ENCODE data around the gene HSPA12B. TPM values are rescaled to one million over a fixed set of nuclear protein-coding genes. Genes with fewer than 3 reads are reported as not detected.

The HSPA12B gene
- total RNA-seq, 2 experiments from 2014 or later: not detected

GRCh38 chr20:3768342-3769130 is 36.1 kb downstream of the HSPA12B start:
- H3K27ac Mint-ChIP-seq: peak overlapping the region; percentile 94
- DNase-seq: peak; percentile 83
- ChIA-PET CTCF (interaction anchor here (0.6 to 3.7 kb wide), 16 partner anchors 8 to 317 kb away, joined by 3 to 40 read pairs (median 4); partner anchors contain the start of genes CENPB and SPEF1), POLR2A (interaction anchor here (1.0 kb wide), 2 partner anchors 9 to 16 kb away, joined by 3 to 5 read pairs; no protein-coding TSS in a partner anchor)
- peak overlapping the region; percentile 83 for H3K4me3 Mint-ChIP-seq
- peaks cover 29% of the 10 kb centered on the region for H3K4me1 Mint-ChIP-seq
- H3K36me3 Mint-ChIP-seq (ENCODE audit: low read depth): no peaks in the 10 kb centered on the region
- H3K9me3 Mint-ChIP-seq: no peaks in the 10 kb centered on the region
- H3K27me3 Mint-ChIP-seq: peaks cover 2% of the 10 kb centered on the region

DNA sequence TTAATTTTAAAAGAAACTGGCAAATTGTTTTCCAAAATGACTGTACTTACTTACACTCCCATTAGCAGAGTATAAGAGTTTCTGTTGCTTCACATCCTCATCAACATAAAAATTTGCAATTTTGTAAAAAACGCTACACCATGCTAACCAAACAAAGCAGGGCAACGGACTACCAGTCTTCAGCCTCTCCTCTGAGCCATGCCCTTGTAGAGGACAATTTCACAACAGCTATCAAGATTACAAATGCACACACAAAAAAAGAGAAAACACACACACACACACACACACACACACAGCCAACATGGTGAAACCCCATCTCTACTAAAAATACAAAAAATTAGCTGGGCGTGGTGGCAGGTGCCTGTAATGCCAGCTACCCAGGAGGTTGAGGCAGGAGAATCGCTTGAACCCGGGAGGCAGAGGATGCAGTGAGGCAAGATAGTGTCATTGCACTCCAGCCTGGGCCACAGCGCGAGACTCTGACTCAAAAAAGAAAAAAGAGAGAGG is 39.1 kb downstream of the HSPA12B start:
- no peak overlapping the region for H3K27ac Mint-ChIP-seq
- no peaks in the 10 kb centered on the region for H3K9me3 Mint-ChIP-seq
- H3K4me3 Mint-ChIP-seq: no peak overlapping the region
- DNase-seq: no peak
- H3K27me3 Mint-ChIP-seq: peaks cover 6% of the 10 kb centered on the region
- ChIA-PET POLR2A (no interaction called here), CTCF (interaction anchor here (1.0 to 1.9 kb wide), 3 partner anchors 10 to 19 kb away, joined by 4 to 8 read pairs (median 6); partner anchors contain the start of genes CENPB and SPEF1)
- H3K4me1 Mint-ChIP-seq: peaks cover 15% of the 10 kb centered on the region
- no peaks in the 10 kb centered on the region for H3K36me3 Mint-ChIP-seq (ENCODE audit: low read depth)

DNA sequence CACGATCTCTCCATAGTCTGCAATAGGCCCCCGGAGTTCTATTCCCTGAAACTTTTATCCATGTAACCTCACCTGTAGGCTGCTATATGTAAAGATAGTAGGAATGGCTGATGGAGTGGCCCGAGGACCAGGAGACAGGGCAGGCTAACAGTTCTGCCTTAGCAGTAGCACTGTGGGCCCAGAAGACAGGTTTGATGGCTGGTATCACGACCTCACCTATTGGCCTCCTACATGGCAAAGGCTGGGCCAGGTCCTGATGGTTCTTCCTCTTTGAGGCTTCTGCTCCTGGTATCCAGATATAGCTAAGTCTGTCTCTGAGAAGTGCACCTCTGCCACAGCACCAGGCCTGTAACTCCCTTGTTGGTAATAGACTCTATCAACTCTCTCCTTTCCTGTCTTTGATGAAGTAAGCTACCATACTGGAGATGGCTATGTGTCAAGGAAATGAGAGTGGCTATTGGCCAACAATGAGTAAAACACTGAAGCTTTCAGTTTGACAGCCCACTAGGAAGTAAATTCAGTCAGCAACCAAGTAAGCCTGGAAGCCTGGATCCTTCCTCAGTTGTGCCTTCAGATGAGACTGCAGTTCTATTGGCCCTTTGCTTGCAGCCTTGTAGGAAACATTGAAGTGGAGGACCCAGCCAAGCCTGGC is 43.1 kb downstream of the HSPA12B start:
- H3K27ac Mint-ChIP-seq: no peak overlapping the region
- POLR2A ChIA-PET: interaction anchor here (0.5 kb wide), 1 partner anchor 13 kb away, joined by 4 read pairs; no protein-coding TSS in a partner anchor
- no peaks in the 10 kb centered on the region for H3K36me3 Mint-ChIP-seq (ENCODE audit: low read depth)
- H3K4me1 Mint-ChIP-seq: peaks cover 21% of the 10 kb centered on the region
- H3K4me3 Mint-ChIP-seq: no peak overlapping the region
- peaks cover 29% of the 10 kb centered on the region for H3K27me3 Mint-ChIP-seq
- no peak for DNase-seq
- H3K9me3 Mint-ChIP-seq: no peaks in the 10 kb centered on the region
- CTCF ChIA-PET: no interaction called here

DNA sequence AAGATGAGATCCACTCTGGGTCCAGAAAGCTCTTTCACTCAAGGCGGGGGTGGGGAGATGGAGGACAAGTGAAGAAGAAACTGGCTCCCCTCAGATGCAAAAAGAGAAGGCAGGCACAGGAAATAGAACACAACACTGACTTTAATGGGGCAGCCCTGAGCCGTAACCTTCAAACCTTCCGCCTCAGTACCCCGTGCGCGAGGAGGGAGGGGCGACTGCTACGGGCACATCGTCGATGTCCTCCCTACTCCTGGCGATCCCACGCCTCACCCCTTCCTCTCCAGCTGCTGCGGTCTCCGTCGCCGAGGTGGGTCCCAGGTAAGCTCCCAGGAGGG is 44.9 kb downstream of the HSPA12B start:
- no peaks in the 10 kb centered on the region for H3K36me3 Mint-ChIP-seq (ENCODE audit: low read depth)
- CTCF ChIA-PET: interaction anchor here (0.6 to 3.9 kb wide), 7 partner anchors 9 to 530 kb away, joined by 3 to 40 read pairs (median 4); partner anchors contain the start of genes ADISSP, AP5S1 and CENPB
- peaks cover 31% of the 10 kb centered on the region for H3K27me3 Mint-ChIP-seq
- no peak overlapping the region for H3K27ac Mint-ChIP-seq
- DNase-seq: no peak
- H3K9me3 Mint-ChIP-seq: no peaks in the 10 kb centered on the region
- H3K4me3 Mint-ChIP-seq: peak overlapping the region; percentile 59
- POLR2A ChIA-PET: interaction anchor here (1.2 kb wide), 1 partner anchor 10 kb away, joined by 5 read pairs; the partner anchor contains the start of gene ADISSP
- H3K4me1 Mint-ChIP-seq: peaks cover 35% of the 10 kb centered on the region

GRCh38 chr20:3777716-3778629 is 45.5 kb downstream of the HSPA12B start:
- Mint-ChIP-seq H3K4me3 (peak overlapping the region; percentile 59), H3K36me3 (ENCODE audit: low read depth) (peaks cover 3% of the 10 kb centered on the region), H3K27me3 (peaks cover 31% of the 10 kb centered on the region), H3K27ac (no peak overlapping the region), H3K4me1 (peaks cover 35% of the 10 kb centered on the region), H3K9me3 (no peaks in the 10 kb centered on the region)
- POLR2A ChIA-PET: interaction anchor here (1.2 kb wide), 1 partner anchor 10 kb away, joined by 5 read pairs; the partner anchor contains the start of gene ADISSP
- DNase-seq: no peak
- CTCF ChIA-PET: interaction anchor here (0.6 to 3.9 kb wide), 11 partner anchors 8 to 531 kb away, joined by 3 to 40 read pairs (median 4); partner anchors contain the start of genes ADISSP, AP5S1 and CENPB

GRCh38 chr20:3778976-3779375 is 46.5 kb downstream of the HSPA12B start:
- no peak overlapping the region for H3K4me3 Mint-ChIP-seq
- no peak overlapping the region for H3K27ac Mint-ChIP-seq
- peaks cover 30% of the 10 kb centered on the region for H3K27me3 Mint-ChIP-seq
- POLR2A ChIA-PET: no interaction called here
- H3K4me1 Mint-ChIP-seq: peaks cover 41% of the 10 kb centered on the region
- DNase-seq: no peak
- H3K9me3 Mint-ChIP-seq: no peaks in the 10 kb centered on the region
- CTCF ChIA-PET: interaction anchor here (0.9 to 3.9 kb wide), 9 partner anchors 7 to 307 kb away, joined by 3 to 40 read pairs (median 4); partner anchors contain the start of genes ADISSP, AP5S1 and CENPB
- peaks cover 6% of the 10 kb centered on the region for H3K36me3 Mint-ChIP-seq (ENCODE audit: low read depth)

DNA sequence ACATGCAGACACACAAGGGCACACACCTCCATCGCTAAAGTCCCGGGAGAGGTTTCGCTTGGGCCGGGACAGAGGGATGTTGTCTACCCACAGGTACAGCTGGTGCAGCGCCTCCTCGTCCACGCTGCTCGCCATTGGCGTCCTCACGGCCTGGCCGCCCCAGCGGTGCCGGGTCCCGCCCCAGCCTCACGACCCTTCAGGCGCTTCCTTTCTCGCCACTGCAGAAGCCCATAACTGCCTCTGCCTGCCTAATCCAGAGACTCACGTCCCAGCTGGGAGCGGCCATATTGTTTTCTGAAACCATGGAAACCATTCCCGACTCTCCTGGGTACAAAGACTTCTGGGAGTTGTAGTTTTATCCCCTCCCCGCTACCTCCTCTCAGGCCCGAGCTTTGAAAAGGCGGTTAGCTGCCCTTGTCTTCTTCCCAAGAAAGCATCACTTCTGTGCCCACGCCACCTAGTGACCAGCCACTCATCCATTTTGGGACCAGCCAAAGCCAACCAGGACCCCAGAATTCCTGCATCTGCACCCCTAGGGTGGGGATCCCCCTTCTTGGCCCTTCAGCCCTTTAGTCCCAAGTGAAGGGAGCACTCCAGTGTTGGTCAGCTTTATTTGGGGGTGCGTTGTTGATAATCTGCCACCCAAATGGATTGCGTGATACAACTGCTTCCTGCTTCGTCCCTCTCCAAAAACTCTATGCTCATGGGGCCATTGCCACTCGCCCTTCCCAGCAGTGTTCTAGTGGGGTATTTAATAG is 48.8 kb downstream of the HSPA12B start, which contains the start of gene SPEF1:
Gene SPEF1, minus strand, starts transcription at position 296 of the 758 bp plus-strand sequence. Its CDS starts 161 bp downstream, at position 135.
- POLR2A ChIA-PET: interaction anchor here (0.6 kb wide), 1 partner anchor 1114 kb away, joined by 3 read pairs; no protein-coding TSS in a partner anchor
- CTCF ChIA-PET: interaction anchor here (0.7 to 1.9 kb wide), 6 partner anchors 9 to 197 kb away, joined by 3 to 8 read pairs (median 4); partner anchors contain the start of genes ADISSP and AP5S1
- DNase-seq: peak; percentile 62
- Mint-ChIP-seq H3K4me3 (peak within 1 kb of the TSS; percentile 49), H3K9me3 (no peaks in the 10 kb centered on the region), H3K4me1 (peaks cover 54% of the 10 kb centered on the region), H3K36me3 (ENCODE audit: low read depth) (peaks cover 12% of the 10 kb centered on the region), H3K27ac (no peak within 1 kb of the TSS), H3K27me3 (peaks cover 27% of the 10 kb centered on the region)

DNA sequence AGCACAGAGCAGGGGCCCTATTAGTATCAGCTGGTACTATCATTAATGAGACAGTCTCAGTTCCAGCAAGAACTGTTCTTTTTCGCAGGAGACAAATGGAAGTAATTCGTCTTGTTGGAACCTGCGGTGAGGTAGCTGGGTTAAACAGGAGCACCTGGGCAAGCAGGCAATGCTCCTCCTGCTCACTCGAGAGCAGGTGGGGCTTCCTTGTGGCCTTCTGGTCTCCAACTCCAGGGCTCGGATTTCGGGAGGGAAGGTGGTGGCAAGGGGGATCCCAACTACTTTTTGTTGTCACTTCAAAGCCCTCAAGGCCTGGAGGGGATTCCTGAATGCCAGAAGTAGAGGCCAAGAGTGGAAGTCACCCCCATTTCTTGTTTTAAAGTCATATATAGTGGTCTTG is 50.1 kb downstream of the HSPA12B start:
- Mint-ChIP-seq H3K27ac (no peak overlapping the region), H3K9me3 (no peaks in the 10 kb centered on the region), H3K36me3 (ENCODE audit: low read depth) (peaks cover 12% of the 10 kb centered on the region), H3K4me1 (peaks cover 51% of the 10 kb centered on the region), H3K4me3 (no peak overlapping the region), H3K27me3 (peaks cover 20% of the 10 kb centered on the region)
- no peak for DNase-seq
- POLR2A ChIA-PET: no interaction called here
- CTCF ChIA-PET: interaction anchor here (0.6 to 1.9 kb wide), 4 partner anchors 10 to 73 kb away, joined by 6 to 8 read pairs (median 7); partner anchors contain the start of gene ADISSP

DNA sequence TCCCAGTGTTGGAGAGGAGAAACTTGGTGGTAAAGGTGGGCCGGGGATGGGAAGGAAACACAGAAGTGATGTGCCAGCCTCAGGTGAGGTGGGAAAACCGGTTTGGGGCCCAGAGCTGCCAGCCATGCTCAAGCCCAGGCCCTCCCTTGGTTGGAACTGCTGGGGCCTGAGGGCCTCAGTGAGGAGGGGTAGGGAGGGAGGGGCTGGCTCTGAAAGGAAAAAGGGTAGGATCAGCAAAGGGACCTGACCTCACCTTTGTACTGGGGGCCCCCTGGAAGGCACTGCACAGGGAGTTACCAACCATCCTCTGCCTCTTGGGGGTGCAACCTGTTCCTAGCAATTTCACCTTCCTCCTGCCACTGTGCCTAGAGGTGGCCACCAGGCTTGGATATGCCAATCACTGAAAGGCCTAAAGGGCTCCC is 50.6 kb downstream of the HSPA12B start:
- Mint-ChIP-seq H3K36me3 (ENCODE audit: low read depth) (peaks cover 12% of the 10 kb centered on the region), H3K9me3 (no peaks in the 10 kb centered on the region), H3K4me3 (no peak overlapping the region), H3K4me1 (peaks cover 54% of the 10 kb centered on the region), H3K27me3 (peaks cover 20% of the 10 kb centered on the region), H3K27ac (no peak overlapping the region)
- no peak for DNase-seq
- CTCF ChIA-PET: interaction anchor here (0.6 to 7.0 kb wide), 3 partner anchors 31 to 72 kb away, joined by 7 to 77 read pairs (median 7); partner anchors contain the start of gene AP5S1
- POLR2A ChIA-PET: interaction anchor here (1.7 kb wide), 1 partner anchor 15 kb away, joined by 3 read pairs; the partner anchor contains the start of gene ADISSP

DNA sequence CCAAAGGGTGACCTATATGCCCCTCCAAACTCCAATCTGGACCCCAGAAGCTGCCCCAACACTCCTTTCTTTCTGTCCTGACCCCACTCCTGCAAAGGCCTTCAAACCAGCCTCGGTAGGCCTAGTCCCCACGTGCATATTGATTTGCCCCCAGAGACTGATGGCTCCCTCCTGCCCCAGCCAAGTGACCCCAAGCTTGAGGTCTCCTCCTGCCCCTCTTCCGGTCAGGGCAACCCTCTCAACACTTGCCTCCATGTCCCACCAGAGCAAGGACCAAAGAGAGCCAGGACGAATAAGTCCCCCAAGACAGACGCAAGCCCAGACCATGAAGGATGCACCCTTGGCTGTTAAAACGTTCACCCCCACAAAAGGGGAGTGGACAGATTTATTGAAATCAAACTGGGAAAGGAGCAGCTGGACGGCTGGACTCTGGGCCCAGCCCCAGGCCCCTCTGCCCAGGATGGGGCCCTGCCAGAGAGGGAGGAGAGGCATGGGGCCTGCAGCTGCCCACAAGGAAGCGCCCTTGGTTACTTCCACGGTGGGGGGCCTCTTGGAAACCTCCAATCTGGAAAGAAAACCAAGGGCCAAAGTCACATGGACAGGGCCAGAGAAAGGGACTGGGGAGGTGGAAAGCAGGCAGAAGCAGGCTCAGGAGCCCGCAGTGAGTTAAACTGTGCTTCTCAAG is 51.2 kb downstream of the HSPA12B start:
- Mint-ChIP-seq H3K27me3 (peaks cover 18% of the 10 kb centered on the region), H3K36me3 (ENCODE audit: low read depth) (peaks cover 12% of the 10 kb centered on the region), H3K27ac (no peak overlapping the region), H3K4me3 (no peak overlapping the region), H3K9me3 (no peaks in the 10 kb centered on the region), H3K4me1 (peaks cover 57% of the 10 kb centered on the region)
- CTCF ChIA-PET: interaction anchor here (1.3 to 7.0 kb wide), 2 partner anchors 37 to 71 kb away, joined by 7 to 77 read pairs; partner anchors contain the start of gene AP5S1
- POLR2A ChIA-PET: interaction anchor here (1.7 kb wide), 1 partner anchor 16 kb away, joined by 3 read pairs; the partner anchor contains the start of gene ADISSP
- no peak for DNase-seq
